HepG2 (cell line): Measurements from ENCODE around the gene RDM1. TPM values are rescaled to one million over a fixed set of nuclear protein-coding genes. Genes with fewer than 3 reads are reported as not detected.
A peak's percentile ranks its signal among the peaks of the same experiment; 100 is the strongest.

Source experiments
- BRF2 ChIP-seq: sonication (generic); formaldehyde crosslinking; IDR thresholded peaks from 2 replicates; pipeline ENCODE4 v1.8.1; 2022; ENCODE audit warnings: mild to moderate bottlenecking, missing genetic modification reagents
- FOXM1 ChIP-seq: sonication (generic); formaldehyde crosslinking; IDR thresholded peaks from 2 replicates; pipeline ENCODE4 v1.5.0; 2020; ENCODE audit warnings: missing genetic modification reagents
- GATA4 ChIP-seq: sonication (generic); IDR thresholded peaks from 2 replicates; pipeline ENCODE4 v1.6.1; 2016; ENCODE audit warnings: antibody characterized with exemption, low read depth, borderline replicate concordance
- HOMEZ ChIP-seq: IDR thresholded peaks from 2 replicates; pipeline ENCODE4 v1.6.1; 2016; ENCODE audit warnings: low read depth
- JARID2 ChIP-seq: sonication (generic); formaldehyde crosslinking; IDR thresholded peaks from 2 replicates; pipeline ENCODE4 v1.8.1; 2023; ENCODE audit warnings: missing genetic modification reagents, inconsistent platforms; ENCODE audit not compliant: insufficient replicate concordance
- MAF1 ChIP-seq: sonication (generic); formaldehyde crosslinking; IDR thresholded peaks from 2 replicates; pipeline ENCODE4 v1.5.0; 2020; ENCODE audit warnings: missing genetic modification reagents, borderline replicate concordance
- MTA1 ChIP-seq: sonication (generic); formaldehyde crosslinking; IDR thresholded peaks from 2 replicates; pipeline ENCODE4 v1.4.0; 2020; ENCODE audit warnings: missing genetic modification reagents, mild to moderate bottlenecking, borderline replicate concordance
- ONECUT2 ChIP-seq: sonication (generic); formaldehyde crosslinking; IDR thresholded peaks from 2 replicates; pipeline ENCODE4 v1.4.0; 2020; ENCODE audit warnings: missing genetic modification reagents
- PHF8 ChIP-seq: sonication (generic); formaldehyde crosslinking; IDR thresholded peaks from 2 replicates; pipeline ENCODE4 v1.5.0; 2020; ENCODE audit warnings: missing genetic modification reagents
- RCOR2 ChIP-seq: IDR thresholded peaks from 2 replicates; pipeline ENCODE4 v1.6.1; 2016; ENCODE audit warnings: missing biosample characterization, missing genetic modification reagents
- SMAD1 ChIP-seq: sonication (generic); formaldehyde crosslinking; IDR thresholded peaks from 2 replicates; pipeline ENCODE4 v1.4.0; 2020; ENCODE audit warnings: missing genetic modification reagents, low read depth, mild to moderate bottlenecking, borderline replicate concordance
- SP4 ChIP-seq: sonication (generic); formaldehyde crosslinking; IDR thresholded peaks from 2 replicates; pipeline ENCODE4 v1.8.1; 2023; ENCODE audit warnings: mild to moderate bottlenecking, missing genetic modification reagents
- TIGD3 ChIP-seq: sonication (generic); formaldehyde crosslinking; IDR thresholded peaks from 2 replicates; pipeline ENCODE4 v1.5.1; 2020; ENCODE audit warnings: mild to moderate bottlenecking, missing genetic modification reagents, borderline replicate concordance
- ZBTB10 ChIP-seq: sonication (generic); formaldehyde crosslinking; IDR thresholded peaks from 2 replicates; pipeline ENCODE4 v1.4.0; 2020; ENCODE audit warnings: missing genetic modification reagents, borderline replicate concordance
- ZNF703 ChIP-seq: sonication (generic); formaldehyde crosslinking; IDR thresholded peaks from 2 replicates; pipeline ENCODE4 v1.5.1; 2020; ENCODE audit warnings: missing genetic modification reagents, mild to moderate bottlenecking, moderate library complexity, borderline replicate concordance
- ZNF891 ChIP-seq: sonication (generic); formaldehyde crosslinking; IDR thresholded peaks from 2 replicates; pipeline ENCODE4 v1.5.0; 2020; ENCODE audit warnings: mild to moderate bottlenecking, missing genetic modification reagents
- ZZZ3 ChIP-seq: sonication (generic); formaldehyde crosslinking; IDR thresholded peaks from 2 replicates; pipeline ENCODE4 v1.4.0; 2020; ENCODE audit warnings: missing genetic modification reagents, mild to moderate bottlenecking, borderline replicate concordance
- polyA plus RNA-seq, 8 experiments: library from polyadenylated mRNA; depleted of rRNA in 3 of 8; stranded (reverse) in 7 of 8; unstranded in 1 of 8; fragments of >200 nt; fragmentation: Illumina TruSeq in 4 of 8; extraction: Trizol in 4 of 8; gene quantifications; 2 replicates each; pipeline versions ENCODE4 v1.2.1 to v1.2.3, GENCODE V29; 2011 to 2016; ENCODE audit warnings: low read depth in 4 of 8, missing spikeins in 1 of 8, mixed read lengths in 1 of 8; ENCODE audit not compliant: insufficient read depth in 1 of 8
- total RNA-seq, 5 experiments: library from RNA; depleted of rRNA; stranded (reverse); fragments of >200 nt; fragmentation: Illumina TruSeq; extraction: Trizol; gene quantifications; 2 replicates each; pipeline ENCODE4 v1.2.3, GENCODE V29; 2016; ENCODE audit warnings: low read depth in 1 of 5
- TF ChIP-seq, protein P1 (sequence below): IDR thresholded peaks from 2 replicates; pipeline ENCODE4 v1.6.1; 2016; ENCODE audit warnings: mild to moderate bottlenecking

RDM1 gene
- total and polyA plus RNA-seq, 2 of the 13 experiments (the other 11 are each of a cell fraction or from before 2014, with no cell fraction given) = 0.28 to 0.40 TPM

- TF ChIP-seq BRF2 (CRISPR knock-in tag) (peak; percentile 73; the same call in 1 of the 2 replicates), MAF1 (no peak), ZBTB10 (CRISPR knock-in tag) (no peak; the same call in 1 of the 2 replicates), RCOR2 (CRISPR knock-in tag) (peak; percentile 83; the same call in 1 of the 2 replicates), JARID2 (CRISPR knock-in tag) (no peak), ZNF703 (peak; percentile 72), TIGD3 (CRISPR knock-in tag) (0 out of 2 replicates have a peak, but pooled peaks have one; percentile 31), SMAD1 (CRISPR knock-in tag) (no peak; the same call in 1 of the 2 replicates), FOXM1 (CRISPR knock-in tag) (no peak), HOMEZ (CRISPR knock-in tag) (peak; percentile 63; the same call in 1 of the 2 replicates), GATA4 (peak; percentile 85; the same call in 1 of the 2 replicates), MTA1 (CRISPR knock-in tag) (peak; percentile 97), ZZZ3 (CRISPR knock-in tag) (no peak), ZNF891 (no peak), PHF8 (CRISPR knock-in tag) (peak; percentile 66), SP4 (CRISPR knock-in tag) (no peak; the same call in 1 of the 2 replicates), ONECUT2 (CRISPR knock-in tag) (peak; percentile 99)
- TF ChIP-seq, protein P1, sequence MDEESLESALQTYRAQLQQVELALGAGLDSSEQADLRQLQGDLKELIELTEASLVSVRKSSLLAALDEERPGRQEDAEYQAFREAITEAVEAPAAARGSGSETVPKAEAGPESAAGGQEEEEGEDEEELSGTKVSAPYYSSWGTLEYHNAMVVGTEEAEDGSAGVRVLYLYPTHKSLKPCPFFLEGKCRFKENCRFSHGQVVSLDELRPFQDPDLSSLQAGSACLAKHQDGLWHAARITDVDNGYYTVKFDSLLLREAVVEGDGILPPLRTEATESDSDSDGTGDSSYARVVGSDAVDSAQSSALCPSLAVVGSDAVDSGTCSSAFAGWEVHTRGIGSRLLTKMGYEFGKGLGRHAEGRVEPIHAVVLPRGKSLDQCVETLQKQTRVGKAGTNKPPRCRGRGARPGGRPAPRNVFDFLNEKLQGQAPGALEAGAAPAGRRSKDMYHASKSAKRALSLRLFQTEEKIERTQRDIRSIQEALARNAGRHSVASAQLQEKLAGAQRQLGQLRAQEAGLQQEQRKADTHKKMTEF (CRISPR knock-in tag) = peak; percentile 97
Measured at GRCh38 chr17:35973333-35974260, 43.0 kb upstream of the RDM1 start (continued).
